ENCODE results near the gene POR.

POR gene

DNA sequence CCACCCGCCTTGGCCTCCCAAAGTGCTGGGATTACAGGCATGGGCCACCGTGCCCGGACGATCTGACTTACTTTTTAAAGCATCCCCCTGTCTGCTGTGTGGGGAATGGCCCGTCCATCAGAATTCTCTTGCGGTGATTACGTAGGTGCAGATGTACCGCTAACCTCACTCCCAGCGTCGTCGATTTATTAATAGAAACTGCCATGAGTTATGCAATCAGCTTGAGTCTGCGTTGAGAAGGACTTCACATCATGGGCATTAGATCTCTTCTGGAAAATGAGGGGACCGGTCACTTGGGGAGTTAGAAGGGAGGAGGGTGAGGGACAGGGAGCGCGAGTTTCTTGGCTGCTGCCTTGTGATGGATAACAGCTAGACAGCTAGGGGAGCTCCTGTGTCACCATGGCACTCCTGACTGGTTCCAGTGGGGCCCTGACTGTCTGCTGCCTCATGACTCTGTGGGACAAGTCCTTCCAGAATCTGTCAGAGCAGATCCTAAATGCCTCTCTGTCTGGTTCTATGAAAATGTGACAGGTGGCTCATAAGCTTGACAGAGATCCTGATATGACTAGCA, 35.2 kb downstream of the POR start:
- no peak for DNase-seq (ENCODE audit: low read depth in 1 of 2, low spot score in 1 of 2)

DNA sequence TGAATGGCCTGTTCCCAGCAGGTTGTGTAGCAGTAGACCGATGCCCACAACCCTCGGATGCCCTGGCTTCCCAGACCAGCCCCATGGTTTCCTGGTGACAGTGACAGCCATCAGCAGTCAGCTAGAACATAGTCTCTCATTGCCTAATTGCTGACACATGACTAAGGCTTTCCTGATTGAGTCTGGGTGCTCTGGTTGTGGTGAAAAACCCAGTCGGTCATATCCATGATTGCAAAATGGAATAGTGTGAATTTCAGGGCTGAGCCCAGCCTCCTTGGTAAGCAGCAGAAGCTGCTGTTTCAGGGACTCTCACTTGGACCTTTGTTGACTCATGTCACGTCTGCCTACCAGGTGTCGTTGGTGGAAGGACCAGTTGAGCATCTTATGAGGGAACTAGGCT, 36.6 kb downstream of the POR start:
- DNase-seq (ENCODE audit: low read depth in 1 of 2, low spot score in 1 of 2): no peak

DNA sequence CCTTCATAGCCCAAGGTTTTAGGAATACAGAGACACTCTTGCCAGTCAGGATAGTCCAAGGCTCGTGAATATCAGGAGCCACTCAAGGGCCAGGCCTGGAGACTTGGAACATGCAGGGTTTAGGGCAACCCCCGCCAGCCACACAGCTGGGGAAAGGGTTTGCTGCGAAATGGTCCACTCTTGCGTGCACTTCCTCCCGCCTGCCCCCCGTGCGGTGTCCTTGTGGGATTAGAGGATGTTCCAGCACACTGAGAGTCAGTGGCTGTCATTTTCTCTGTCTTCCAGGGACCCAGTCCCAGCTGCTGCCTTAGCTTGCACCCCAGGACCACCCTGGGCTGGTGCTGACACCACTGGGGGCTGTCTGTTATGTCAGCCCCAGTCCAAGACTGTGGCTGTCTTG, 38.5 kb downstream of the POR start:
- no peak for DNase-seq (ENCODE audit: low read depth in 1 of 2, low spot score in 1 of 2)

DNA sequence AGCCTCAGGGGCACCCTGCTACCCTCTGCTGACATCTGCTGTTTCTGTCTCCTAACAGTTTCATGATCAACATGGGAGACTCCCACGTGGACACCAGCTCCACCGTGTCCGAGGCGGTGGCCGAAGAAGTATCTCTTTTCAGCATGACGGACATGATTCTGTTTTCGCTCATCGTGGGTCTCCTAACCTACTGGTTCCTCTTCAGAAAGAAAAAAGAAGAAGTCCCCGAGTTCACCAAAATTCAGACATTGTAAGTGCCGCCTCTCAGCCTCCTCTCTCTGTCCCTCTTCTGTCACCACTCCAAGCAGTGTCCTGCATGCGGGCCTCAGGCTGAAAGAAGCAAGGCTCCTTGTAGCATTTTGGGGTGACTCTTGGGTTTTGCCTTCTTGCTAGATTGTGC, 39.0 kb downstream of the POR start:
- DNase-seq (ENCODE audit: low read depth in 1 of 2, low spot score in 1 of 2): no peak

DNA sequence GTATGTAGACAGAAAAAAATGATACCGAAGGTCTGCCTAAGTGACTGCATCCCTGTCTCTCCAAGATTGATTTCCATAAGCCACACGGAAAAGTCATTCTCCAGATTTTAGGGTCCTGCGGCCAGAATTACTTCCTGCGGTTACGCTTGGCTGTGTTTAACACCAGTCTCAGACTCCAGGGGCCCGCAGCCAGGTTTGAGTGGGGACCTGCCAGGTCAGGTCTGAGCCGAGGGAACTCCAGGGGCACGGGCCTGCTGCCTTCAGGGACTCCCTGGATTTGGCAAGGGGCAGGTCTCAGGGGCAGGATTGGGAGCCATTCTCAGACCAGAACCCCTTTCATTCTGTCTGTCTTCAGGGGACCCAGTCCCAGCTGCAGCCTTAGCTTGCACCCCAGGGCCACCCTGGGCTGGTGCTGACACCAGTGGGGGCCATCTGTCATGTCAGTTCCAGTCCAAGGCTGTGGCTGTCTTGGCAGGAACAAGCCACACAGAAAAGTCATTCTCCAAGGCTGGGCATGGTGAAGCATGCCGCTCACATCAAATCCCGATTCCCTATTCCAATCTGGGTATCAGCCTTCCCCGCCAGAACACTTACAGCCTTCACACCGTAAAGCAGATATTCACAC, 40.5 kb downstream of the POR start:
- no peak for DNase-seq (ENCODE audit: low read depth in 1 of 2, low spot score in 1 of 2)

DNA sequence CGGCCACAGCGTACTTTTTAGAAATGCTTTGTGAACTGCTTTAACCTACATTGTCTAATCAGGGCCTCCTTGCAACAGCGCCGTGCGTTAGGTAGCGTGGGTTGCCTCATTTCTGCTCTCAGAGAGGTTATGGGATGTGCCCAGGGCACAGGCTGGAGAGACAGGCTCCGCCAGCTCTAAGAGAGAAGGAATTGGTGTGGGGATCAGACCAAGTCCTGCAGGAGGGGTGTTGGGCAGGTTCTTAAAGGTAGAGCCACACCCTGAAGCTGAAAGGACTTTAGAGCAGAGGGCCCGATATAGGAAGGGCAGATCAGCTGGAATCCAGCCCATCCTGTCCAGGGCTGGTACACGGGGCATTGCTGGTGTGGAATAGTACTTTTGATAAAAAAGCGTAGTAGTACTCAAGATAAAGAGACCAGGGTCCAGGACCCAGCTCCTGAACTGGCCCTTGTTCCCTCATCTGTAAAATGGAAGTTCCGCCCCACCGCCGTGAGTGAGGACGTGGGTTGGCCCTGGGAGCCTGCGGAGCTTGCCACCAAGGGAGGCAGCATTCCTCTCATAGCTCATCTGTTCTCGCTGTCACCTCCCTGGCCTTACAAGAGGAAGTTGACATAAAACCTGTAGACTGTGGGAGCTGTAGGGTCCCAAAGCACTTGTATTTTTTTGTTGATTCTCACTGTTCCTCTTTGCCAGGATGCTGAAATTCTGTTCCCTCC, 42.2 kb downstream of the POR start:
- no peak for DNase-seq (ENCODE audit: low read depth in 1 of 2, low spot score in 1 of 2)

DNA sequence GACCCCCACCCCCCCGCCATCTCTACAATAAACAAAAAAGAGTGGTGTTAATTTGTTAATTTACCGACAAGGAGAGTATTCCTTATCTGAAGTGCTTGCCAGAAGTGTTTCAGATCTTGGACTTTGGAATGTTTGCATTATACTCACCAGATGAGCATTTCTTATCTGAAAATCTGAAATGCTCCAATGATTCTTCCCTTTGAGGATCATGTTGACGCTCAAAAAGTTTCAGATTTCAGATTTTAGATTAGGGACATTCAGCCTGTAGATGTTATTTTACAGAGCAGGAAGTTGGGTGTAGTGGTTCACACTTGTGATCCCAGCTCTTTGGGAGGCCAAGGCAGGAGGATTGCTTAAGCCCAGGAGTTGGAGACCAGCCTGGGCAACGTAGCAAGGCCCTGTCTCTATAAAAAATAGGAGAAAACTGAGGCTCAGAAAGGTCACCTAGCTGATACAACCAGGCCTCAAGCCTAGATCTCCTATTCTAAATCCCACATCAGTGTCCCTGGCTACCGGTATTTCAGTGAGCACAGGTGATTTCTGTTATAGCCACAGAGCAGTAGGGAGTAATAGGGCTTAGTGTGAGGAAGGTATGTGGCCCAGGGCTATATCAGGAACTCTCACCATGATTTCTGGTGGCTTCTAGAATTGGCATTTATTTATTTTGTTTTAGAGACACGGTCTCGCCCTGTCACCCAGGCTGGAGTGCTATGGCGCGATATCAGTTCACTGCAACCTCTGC, 44.0 kb downstream of the POR start:
- DNase-seq (ENCODE audit: low read depth in 1 of 2, low spot score in 1 of 2): no peak

DNA sequence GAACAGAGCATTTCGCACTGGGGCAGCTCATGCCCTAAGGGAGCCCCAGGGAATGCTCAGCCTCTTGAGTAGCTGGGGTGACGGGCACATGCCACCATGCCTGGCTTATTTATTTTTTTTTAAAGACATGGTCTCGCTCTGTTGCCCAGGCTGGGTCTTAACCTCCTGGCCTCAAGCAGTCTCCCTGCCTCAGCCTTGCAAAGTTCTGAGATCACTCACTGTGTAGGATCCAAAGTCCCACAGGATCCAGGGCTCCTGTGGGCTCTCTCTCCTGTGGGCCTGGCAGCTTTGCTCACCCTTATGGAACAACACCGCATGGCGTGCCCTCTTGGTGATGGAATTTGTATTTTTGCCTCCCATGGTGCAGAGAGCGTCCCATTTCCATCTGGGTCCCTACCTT, 45.4 kb downstream of the POR start:
- DNase-seq (ENCODE audit: low read depth in 1 of 2, low spot score in 1 of 2): no peak

DNA sequence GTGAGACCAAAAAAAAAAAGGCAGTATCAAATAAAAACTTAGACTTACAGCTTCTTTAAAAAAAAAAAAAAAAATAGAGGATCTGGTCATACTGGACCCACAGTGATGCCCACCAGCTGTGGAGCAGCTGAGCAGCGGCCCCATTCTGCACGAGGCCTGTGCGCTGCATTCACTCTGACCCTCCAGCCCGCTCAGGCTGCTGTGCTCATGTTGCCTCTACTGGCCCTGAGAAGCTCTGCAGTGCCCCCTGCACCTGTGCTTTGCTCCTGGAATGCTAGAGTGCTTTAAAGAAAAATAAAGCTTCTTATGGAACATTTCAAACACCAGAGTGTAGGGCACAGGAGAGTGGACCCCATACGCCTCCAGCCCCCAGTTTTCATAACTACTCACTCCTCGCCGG, 46.3 kb downstream of the POR start:
- DNase-seq (ENCODE audit: low read depth in 1 of 2, low spot score in 1 of 2): no peak

DNA sequence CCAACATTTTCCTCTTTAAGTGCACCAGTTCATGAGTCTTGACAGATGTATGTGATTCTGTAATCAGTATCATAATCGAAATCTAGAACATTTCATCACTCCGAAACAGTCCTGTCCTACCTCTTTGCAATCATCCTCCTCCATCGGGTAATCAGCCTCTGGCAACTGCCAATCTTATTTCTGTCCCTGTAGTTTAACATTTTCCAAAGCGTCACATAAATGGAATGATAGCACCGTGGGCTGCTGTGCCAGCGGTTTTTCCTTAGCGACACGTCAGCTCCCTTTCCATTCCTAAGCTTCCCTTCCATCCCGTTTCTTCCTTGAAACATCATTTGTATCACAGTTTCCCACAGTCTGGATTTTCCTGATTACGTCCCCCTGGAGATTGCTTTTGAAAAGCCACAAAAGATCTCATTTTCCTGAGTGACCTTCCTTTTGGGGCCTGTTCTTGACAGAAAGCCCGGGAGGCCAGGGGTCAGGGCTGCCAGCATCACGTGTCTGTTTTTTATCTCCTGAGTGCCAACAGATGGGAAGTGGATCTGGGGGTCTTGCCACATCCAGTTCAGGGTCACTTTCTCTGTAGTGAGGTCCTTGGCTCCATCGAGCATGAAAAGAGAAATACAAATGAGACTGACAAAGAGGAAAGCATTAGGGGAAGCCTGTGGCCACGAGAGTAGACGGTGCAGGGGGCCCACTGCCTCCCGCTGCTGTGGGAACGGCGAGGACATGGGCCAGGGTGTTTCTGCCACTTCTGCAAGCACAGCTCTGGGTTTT, 47.8 kb downstream of the POR start:
- DNase-seq (ENCODE audit: low read depth in 1 of 2, low spot score in 1 of 2): no peak

DNA sequence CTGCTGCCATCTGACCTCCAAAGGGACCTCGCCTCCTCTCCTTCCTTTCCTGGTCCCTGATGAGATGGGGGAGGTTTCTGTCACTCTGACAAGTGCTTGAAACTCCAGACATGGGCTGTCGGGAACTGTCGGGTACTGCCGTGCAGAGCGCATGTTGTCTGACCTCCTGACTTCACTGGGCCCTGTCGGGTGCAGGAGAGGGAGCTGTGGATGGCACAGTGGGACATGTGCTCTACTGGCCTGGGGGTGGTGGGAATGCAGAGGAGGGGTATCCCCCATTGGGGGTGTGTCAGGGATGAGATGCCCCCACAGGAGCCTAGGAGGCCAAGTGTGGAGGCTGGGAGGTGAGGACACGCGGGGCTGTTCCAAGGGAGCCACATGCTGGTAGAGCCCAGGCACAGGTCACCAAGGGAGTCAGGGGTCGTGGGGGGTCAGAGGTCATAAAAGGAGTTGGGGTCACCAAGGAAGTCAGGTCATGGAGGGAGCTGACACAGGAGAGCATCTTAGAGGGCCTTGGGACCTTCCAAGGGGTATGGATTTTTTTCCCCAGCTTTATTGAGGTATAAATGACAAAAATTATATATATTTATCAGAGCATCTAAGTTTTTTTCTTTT, 48.5 kb downstream of the POR start:
- no peak for DNase-seq (ENCODE audit: low read depth in 1 of 2, low spot score in 1 of 2)

DNA sequence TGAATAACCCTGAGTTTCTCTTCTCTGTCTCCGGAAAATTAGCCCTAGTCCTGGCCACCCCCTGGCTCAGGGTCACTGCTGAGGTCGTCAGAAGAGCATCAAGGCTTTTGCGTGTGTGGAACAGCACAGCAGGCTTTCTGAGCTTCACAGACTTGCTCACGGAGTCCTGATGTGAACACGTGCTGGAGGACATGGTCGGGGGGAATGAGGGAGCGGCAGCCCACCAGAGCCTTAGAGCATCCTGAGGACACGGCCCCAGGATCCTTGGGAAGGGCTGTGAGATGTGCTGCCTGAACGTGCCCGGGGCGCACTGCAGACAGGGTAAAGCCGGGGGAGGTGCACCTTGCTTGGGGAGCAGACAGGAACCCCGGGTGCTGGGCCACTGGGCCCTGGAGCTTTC, 50.7 kb downstream of the POR start:
- no peak for DNase-seq (ENCODE audit: low read depth in 1 of 2, low spot score in 1 of 2)

DNA sequence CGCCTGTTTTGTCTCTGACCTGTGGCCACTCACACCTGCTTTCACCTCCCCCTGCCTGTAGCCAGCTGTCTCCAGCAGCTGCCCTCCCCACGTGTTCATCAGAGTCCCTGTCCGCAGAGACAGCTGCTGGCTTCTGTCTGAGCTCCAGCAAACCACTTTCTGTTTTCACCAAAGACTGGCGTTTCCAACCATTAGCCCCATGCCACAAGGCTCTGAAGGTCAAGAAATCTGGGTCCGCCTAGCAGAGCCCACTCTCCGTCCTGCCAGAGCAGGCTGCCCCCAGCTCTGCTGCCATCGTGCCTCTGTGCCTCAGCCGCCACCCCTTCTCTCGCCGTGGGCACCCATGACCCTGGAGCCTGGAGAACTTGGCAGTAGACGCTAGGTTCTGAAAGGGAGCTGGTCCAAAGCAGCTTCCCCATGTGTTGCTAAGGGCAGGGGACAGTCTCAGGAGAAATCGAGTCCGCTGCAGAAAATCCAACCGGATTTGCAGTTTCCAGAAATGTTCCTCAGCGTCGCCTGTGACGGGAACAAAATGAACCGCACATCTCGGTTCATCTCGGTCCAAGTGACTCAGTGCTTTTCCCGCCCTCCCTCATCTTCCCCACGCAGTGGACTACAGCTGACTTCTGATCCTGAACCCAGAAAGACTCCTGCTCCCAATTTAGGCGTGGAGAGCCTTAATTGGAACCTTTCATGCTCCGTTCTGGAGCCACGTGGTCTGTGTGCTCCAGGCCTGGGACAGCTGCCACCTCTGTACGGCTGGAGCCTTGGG, 51.4 kb downstream of the POR start:
- no peak for DNase-seq (ENCODE audit: low read depth in 1 of 2, low spot score in 1 of 2)

DNA sequence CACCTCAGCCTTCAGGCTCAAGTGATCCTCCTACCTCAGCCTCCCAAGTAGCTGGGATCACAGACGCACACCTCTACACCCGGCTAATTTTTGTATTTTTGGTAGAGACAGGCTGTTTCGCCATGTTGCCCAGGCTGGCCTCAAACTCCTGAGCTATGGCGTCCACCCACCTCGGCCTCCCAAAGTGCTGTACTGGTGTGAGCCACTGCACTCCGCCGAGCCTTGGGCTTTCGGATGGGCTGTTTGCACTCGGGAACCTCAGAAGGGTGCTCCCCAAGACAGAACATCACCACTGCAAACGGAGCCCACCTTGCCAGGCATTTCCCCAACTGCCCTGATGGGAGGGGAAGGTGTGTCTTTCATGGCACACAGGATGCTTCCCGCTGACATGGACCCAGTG, 52.1 kb downstream of the POR start:
- DNase-seq (ENCODE audit: low read depth in 1 of 2, low spot score in 1 of 2): no peak

DNA sequence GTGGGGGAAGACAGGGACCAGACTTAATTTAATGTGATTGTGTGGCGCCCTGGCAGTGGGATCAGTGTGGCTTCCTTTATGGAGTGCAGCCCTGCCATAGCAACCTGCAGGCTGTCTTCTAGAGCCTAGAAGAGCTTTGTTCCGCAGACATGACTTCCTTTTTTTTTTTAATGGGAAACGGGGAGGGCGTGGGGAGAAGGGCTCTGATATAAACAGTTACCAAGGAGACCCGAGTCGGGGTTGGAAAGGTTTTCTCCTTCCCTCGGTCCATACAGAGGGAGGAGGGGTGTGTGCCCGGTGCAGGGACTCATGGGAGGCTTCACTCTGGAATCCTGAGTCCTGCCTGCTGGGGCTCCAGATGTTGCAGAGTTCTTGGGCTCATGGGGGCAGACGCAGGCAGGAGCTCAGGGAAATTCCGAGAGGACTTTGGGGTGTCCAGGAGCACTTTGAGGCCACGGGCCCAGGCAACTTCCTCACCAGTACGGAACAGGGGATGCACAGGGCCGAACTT, 52.6 kb downstream of the POR start:
- DNase-seq (ENCODE audit: low read depth in 1 of 2, low spot score in 1 of 2): no peak

DNA sequence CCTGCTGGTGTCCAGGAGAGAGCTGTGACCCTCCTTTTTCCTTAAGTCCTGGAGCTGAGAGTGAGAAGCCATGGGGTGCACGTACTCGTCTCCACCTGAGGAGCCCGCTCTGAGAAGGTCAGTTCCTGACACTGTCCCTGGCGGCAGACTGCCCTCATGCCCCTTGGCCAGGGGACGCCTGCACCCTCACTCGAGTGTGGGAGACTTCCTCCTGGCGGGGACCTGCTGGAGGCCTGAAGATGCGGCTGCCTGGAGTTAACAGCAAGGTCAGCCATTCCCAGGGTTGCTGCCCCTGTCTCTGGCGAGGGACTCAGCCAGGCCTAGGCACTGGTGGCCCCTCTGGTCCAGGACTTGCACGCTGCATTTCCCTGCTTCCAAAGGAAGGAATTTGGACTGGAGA, 53.1 kb downstream of the POR start:
- DNase-seq (ENCODE audit: low read depth in 1 of 2, low spot score in 1 of 2): no peak

DNA sequence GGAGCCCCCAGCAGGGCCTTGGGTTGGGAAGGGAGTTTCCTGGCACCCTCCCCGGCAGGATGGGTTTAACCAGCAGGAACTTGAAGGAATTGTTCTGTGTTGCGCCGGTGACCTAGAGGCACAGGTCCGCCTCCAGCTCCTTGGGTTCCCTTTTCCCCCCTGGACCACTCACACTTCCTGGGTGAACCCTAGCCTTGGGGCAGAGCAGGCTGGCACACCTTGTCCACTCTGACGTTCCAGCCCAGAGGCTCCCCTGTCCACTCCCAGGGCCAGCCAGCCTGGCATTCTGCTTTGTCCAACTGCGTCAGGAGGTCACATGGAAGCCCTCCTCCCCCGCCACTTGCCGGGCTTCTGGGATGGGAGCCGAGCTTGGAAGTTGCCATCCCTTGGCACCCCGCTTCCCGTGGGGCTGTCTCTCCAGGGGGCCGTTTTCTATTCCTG, 53.6 kb downstream of the POR start:
- no peak for DNase-seq (ENCODE audit: low read depth in 1 of 2, low spot score in 1 of 2)

DNA sequence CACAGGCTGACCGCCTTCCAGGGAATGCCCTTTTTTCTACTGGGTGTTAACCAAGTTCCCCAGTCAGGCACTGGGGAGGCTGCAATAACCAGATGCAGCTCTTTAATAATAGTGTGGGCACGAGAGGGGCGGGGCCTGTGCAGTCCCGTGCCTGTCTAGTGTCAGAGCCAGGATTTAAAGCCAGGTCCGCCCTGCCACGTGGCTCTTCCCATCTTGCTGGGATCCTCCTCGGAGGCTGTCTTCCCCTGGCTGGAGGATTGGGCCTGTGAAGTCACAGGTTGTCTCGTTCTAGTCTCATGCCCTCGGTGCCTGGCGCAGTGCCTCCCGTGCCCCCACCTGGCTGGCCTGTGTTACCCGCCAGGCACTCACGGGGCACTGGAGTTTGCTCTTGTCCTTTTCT, 54.2 kb downstream of the POR start:
- DNase-seq (ENCODE audit: low read depth in 1 of 2, low spot score in 1 of 2): no peak

DNA sequence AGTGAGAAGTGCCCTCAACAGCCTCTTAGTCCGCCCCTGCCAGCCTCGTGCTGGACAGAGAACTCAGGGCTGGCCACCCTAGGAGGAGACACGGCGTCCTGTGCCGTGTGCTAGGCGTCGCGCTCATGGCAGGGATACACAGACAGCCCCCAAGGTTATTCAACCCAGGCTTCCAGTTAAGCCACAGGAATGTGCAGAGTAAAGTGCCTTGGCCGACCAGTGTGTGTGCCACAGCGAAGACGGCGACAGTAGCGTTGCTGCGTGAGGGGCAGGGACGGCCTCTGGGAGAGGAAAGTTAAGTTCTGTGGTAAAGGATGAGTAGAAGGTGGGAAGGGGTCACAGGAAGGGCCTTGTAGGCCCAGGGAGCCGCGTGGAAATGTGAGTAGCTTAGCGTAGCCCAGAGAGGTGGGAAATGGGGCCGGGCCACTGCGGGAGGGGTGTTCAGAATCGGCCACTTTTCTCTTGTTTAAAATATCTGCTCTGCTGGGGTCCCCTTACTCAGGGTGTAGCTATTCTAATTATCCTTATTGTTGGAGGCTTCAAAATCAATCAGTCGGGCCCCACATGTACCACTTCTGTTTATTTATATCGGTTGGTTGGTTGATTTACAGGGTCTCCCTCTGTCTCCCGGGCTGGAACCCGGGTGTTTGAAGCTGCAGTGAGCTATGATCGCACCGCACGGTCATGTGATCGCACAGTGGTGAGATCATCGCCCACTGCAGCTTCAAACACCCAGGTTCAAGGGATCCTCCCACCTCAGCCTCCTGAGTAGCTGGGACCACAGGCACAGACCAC, 54.9 kb downstream of the POR start:
- DNase-seq (ENCODE audit: low read depth in 1 of 2, low spot score in 1 of 2): no peak

All from activated T-helper 1 cell treated with anti-CD3 and anti-CD28 coated beads, Interleukin-2, amount 50 U/mL, for 16 hours (primary cell).